HL-60 (cell line): ENCODE measurements around the gene KNSTRN.

Experiments used
- DNase-seq, 2 experiments: peaks; one replicate each; pipeline ENCODE4 v3.0.0-alpha.2; 2010 to 2020; ENCODE audit warnings: low read depth in 1 of 2, low spot score in 1 of 2
- H3K27ac ChIP-seq: fragments of 250-450 bp; sonication (Bioruptor Pico); replicated peaks from 2 replicates; pipeline ENCODE4 v1.5.1; 2020; ENCODE audit warnings: mild to moderate bottlenecking, moderate library complexity
- H3K27me3 ChIP-seq: fragments of 250-450 bp; sonication (Bioruptor Pico); 2 replicates; pipeline ENCODE4 v1.5.1; 2021; ENCODE audit warnings: mild to moderate bottlenecking, moderate library complexity; ENCODE audit not compliant: insufficient read depth, poor library complexity, severe bottlenecking
- H3K4me3 ChIP-seq: replicated peaks from 2 replicates; pipeline ENCODE4 v1.5.1; 2011; ENCODE audit warnings: mild to moderate bottlenecking, control low read depth, low read length; ENCODE audit not compliant: insufficient read depth
- GABPA ChIP-seq: IDR thresholded peaks from 2 replicates; pipeline ENCODE4 v1.6.1; 2012; ENCODE audit warnings: low read depth
- POLR2AphosphoS5 ChIP-seq: IDR thresholded peaks from 2 replicates; pipeline ENCODE4 v1.6.1; 2012; ENCODE audit warnings: low read depth
- SPI1 ChIP-seq: IDR thresholded peaks from 2 replicates; pipeline ENCODE4 v1.6.1; 2012; ENCODE audit warnings: low read depth, mild to moderate bottlenecking, borderline replicate concordance
- TF ChIP-seq, protein P1 (sequence below): IDR thresholded peaks from one replicate; pipeline ENCODE4 v1.5.1; 2011; ENCODE audit warnings: low read length, control low read depth, inconsistent platforms; ENCODE audit not compliant: insufficient read depth
- TF ChIP-seq, protein P2 (sequence below): IDR thresholded peaks from 2 replicates; pipeline ENCODE4 v1.6.1; 2012; ENCODE audit warnings: low read depth; ENCODE audit not compliant: insufficient replicate concordance

Gene KNSTRN

DNA sequence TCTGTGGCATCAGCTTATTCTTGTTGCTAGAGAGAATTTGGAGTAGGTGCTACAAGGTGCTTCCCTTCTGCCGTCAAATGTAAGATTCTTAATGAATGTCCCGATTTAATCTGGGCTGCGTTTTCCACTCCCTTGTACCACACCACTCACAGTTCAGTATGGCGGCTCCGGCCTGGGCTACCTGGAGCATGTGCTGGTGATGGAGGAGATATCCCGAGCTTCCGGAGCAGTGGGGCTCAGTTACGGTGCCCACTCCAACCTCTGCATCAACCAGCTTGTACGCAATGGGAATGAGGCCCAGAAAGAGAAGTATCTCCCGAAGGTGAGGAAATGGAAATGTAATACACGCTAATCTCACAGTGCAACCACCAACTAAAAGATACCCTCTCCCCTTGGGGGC lies 28.0 kb downstream of the KNSTRN start:
- TF ChIP-seq POLR2AphosphoS5 (no peak), GABPA (no peak), SPI1 (no peak)
- TF ChIP-seq, protein P1, sequence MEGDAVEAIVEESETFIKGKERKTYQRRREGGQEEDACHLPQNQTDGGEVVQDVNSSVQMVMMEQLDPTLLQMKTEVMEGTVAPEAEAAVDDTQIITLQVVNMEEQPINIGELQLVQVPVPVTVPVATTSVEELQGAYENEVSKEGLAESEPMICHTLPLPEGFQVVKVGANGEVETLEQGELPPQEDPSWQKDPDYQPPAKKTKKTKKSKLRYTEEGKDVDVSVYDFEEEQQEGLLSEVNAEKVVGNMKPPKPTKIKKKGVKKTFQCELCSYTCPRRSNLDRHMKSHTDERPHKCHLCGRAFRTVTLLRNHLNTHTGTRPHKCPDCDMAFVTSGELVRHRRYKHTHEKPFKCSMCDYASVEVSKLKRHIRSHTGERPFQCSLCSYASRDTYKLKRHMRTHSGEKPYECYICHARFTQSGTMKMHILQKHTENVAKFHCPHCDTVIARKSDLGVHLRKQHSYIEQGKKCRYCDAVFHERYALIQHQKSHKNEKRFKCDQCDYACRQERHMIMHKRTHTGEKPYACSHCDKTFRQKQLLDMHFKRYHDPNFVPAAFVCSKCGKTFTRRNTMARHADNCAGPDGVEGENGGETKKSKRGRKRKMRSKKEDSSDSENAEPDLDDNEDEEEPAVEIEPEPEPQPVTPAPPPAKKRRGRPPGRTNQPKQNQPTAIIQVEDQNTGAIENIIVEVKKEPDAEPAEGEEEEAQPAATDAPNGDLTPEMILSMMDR, result no peak
- TF ChIP-seq, protein P2, sequence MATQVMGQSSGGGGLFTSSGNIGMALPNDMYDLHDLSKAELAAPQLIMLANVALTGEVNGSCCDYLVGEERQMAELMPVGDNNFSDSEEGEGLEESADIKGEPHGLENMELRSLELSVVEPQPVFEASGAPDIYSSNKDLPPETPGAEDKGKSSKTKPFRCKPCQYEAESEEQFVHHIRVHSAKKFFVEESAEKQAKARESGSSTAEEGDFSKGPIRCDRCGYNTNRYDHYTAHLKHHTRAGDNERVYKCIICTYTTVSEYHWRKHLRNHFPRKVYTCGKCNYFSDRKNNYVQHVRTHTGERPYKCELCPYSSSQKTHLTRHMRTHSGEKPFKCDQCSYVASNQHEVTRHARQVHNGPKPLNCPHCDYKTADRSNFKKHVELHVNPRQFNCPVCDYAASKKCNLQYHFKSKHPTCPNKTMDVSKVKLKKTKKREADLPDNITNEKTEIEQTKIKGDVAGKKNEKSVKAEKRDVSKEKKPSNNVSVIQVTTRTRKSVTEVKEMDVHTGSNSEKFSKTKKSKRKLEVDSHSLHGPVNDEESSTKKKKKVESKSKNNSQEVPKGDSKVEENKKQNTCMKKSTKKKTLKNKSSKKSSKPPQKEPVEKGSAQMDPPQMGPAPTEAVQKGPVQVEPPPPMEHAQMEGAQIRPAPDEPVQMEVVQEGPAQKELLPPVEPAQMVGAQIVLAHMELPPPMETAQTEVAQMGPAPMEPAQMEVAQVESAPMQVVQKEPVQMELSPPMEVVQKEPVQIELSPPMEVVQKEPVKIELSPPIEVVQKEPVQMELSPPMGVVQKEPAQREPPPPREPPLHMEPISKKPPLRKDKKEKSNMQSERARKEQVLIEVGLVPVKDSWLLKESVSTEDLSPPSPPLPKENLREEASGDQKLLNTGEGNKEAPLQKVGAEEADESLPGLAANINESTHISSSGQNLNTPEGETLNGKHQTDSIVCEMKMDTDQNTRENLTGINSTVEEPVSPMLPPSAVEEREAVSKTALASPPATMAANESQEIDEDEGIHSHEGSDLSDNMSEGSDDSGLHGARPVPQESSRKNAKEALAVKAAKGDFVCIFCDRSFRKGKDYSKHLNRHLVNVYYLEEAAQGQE, result no peak
- Histone ChIP-seq H3K27ac (no peak overlapping the region), H3K4me3 (no peak overlapping the region), H3K27me3 (no peaks in the 10 kb centered on the region)
- DNase-seq, result no peak

DNA sequence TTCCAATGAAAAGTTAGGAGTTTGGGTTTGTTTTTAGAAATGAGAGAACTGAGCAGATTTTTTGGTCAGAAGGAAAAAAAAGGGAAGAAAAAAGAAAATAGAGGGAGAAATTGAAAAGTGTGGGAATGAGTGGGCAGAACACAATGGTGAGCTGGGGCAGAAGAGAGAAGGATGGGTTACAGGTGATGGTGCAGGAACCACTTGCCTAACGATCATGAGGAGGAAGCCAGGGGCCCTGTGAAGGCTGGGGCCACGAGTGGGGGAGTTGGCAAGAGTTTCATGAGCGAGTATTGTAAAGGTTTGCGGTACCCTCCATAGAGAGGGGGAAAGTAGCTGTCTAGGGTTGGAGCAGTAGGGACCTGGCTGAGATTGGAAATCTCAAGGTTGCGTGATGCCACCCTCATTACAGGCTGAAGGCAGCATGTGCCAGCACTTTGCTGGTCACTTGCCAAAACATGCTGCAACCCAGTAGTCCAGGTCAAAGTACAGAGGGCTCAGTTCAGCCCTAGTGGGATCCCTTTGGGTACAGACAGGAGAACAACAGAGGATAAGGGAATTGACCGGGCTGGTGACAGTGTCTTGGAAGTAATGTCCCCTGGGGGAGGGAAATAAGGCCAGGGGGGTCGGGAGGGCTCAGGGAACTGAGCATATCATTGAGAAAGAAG lies 29.7 kb downstream of the KNSTRN start:
- H3K4me3 ChIP-seq, result no peak overlapping the region
- H3K27me3 ChIP-seq, result no peaks in the 10 kb centered on the region
- H3K27ac ChIP-seq, result no peak overlapping the region
- DNase-seq, result no peak
- TF ChIP-seq, protein P2, result no peak
- no peak for TF ChIP-seq GABPA
- TF ChIP-seq, protein P1, result no peak
- no peak for TF ChIP-seq SPI1
- TF ChIP-seq POLR2AphosphoS5, result no peak

DNA sequence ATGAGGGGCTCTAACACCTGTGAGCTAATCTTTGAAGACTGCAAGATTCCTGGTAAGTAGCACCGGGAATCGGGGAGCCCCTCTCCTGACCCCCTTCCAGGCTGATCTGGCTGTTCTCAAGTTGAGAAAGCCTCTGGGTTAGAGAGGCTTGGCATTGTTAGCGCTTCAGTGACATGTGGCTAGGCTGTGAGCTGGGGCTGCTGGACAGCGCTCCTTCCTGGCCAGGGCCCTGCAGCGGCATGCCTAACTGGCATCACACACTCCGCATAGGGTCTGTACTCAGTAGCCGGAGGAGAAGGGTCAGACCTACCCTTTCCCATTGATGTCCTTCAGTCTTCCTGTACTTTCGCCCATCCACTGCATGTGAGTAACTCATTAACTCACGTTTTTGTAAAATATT lies 30.5 kb downstream of the KNSTRN start:
- H3K4me3 ChIP-seq, result no peak overlapping the region
- no peak overlapping the region for H3K27ac ChIP-seq
- no peaks in the 10 kb centered on the region for H3K27me3 ChIP-seq
- no peak for TF ChIP-seq SPI1
- TF ChIP-seq, protein P2, result peak; percentile 78
- no peak for DNase-seq
